ENCODE measurements around the gene CASP2. TPM values are rescaled to one million over a fixed set of nuclear protein-coding genes. Genes with fewer than 3 reads are reported as not detected.

Gene CASP2
- total RNA-seq, 1 donor from 2014 or later = 103 TPM

DNA sequence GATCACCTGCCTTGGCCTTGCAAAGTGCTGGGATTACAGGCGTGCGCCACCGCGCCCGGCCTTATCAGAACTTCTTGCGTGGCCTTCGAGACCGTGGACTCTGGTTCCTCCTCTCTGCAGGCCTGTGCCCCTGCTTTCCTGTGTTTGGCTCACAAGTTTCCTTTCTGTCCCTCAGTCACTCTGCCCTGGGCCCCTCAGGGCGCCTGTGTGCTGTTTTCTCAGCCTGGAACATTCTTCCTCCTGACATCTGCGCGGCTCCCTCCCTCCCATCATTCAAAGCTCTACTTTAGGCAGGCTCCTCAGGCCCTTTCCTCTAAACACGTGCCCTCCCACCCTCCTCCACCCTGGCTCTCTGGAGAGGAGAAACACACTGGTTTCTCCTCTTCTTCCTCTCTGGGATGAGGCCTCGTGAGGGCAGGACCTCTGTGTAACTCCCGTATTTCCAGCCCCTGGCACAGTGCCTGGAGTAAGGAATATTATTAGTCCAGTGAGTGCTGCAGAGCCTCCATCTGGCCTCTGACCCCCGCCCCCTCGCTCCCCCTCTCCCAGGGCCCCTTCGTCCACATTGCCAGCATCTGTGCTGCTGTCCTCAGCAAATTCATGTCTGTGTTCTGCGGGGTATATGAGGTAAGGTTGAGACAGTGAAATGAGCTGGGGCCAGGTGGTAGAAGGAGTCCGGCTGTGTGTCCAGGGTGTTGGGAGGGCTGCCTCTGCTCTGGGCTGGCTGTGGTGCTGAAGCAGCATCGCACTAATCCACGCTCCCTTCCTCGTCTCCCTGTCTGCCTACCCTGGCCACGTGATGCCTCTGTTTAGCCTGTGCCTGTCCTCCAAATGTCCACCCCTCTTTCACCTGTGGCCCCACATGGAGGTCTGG lies 34.8 kb downstream of the CASP2 start:
- intact Hi-C loops (cut with micrococcal nuclease) = no loop called here

DNA sequence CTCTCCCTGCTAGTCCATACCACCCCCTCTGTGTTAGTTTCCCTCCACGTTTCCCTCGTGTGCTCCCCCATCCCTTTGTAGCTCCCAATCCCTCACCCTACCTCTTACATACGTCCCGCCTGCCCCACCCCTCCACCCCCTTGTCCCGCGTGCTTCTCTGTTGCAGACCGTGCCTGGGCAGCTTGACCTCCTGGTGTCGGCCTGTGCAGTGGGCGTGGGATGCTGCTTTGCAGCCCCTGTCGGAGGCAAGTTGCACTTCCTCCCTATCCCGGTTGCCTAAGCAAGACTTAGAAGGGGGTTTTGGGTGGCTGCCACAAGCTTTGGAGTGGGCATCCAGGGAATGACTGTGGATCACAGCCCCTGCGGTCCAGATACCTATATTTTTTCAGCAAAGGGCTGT lies 35.5 kb downstream of the CASP2 start:
- intact Hi-C loops (cut with micrococcal nuclease) = no loop called here

DNA sequence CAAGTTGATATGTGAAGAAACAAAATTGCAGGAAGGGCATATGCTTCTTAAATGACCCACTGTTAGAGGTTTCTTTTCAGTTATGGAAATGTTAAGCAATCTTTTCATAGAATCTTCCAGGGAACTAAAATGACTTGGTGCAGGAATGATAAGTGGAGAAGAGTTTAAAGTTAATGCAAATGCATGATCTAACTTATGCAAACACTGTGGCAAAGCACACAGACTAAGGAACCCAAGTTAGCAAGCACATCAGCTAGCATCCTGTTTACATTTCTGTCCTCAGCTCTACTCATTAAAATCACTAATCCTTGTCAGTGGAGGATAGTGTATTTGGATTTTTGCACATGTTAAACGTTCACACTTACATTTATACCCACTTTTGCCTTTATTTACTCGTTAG lies 37.1 kb downstream of the CASP2 start:
- intact Hi-C loops (cut with micrococcal nuclease) = no loop called here

DNA sequence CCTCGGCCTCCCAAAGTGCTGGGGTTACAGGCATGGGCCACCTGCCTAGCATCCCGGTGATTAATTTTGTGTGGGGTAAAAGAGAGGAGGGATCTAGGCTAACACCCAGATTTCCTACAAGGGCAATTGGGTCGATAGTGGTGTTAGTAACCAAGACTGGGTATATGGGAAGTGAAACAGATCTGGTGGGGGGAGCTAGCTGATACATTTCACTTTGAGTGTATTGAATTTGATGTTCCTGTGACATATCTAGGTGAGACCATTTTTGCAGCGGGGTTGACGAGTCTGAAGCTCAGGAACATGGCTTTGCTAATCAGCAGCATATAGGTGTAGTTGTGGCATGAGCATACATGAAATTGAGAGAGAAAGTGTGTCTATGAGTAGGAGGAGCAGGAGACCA lies 39.8 kb downstream of the CASP2 start:
- intact Hi-C loops (cut with micrococcal nuclease) = no loop called here

DNA sequence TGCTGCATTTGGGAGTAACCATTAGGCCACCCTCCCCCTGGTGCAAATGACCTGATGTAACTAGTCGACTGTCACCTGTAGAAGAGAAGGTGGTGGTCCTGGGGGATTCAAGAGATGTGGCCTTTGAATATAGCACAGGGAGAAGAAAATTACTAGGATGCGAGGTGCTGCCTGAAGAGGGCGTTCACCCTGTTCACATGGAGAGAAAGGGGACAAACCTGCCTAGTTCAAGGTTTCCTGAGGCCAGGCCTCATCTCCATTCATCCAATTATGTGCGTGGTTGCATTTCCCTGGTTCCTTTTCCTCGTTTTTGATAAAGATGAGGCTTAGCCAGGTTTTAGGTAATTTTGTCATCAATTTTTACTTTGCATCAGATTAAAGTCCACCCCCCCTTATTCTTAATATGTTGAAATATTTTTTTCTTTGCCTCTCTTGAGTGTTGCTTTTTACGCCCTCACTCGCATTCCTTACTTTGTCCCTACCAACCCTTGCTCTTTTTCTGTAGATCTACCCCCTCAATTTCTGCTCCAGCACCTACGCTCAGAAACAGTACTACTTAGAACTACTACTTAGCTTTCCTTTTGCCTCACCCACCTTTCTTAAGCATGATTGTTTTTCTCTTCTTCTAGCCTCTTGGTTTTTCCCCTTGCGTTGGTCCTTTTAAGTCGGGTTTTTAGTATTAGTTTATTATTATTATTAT lies 41.5 kb downstream of the CASP2 start:
- intact Hi-C loops (cut with micrococcal nuclease) = no loop called here

DNA sequence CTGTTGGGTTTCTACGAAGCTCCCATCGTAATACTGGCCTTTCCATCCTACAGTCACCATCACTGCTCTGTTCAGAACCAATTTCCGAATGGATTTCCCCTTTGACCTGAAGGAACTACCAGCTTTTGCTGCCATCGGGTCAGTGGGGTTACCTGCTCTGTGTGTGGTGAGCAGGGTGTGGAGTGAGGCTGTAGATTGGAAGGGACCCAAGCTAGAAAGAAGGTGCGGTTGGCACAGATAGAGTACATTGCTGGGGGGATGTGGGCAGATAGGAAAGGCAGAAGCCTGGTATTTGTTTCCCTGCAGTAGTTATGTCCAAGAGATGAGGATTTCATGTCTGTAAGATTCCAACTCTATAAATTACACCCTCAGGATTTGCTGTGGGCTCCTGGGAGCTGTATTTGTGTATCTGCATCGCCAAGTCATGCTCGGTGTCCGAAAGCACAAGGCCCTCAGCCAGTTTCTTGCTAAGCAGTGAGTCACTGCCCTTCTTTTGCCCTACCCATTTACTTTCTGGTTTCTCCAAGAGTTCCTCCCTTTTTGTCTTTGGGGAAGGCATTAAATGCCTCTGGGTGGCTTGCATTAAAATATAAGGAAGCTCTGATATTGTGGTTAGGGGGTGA lies 43.1 kb downstream of the CASP2 start:
- intact Hi-C loops (cut with micrococcal nuclease) = no loop called here

DNA sequence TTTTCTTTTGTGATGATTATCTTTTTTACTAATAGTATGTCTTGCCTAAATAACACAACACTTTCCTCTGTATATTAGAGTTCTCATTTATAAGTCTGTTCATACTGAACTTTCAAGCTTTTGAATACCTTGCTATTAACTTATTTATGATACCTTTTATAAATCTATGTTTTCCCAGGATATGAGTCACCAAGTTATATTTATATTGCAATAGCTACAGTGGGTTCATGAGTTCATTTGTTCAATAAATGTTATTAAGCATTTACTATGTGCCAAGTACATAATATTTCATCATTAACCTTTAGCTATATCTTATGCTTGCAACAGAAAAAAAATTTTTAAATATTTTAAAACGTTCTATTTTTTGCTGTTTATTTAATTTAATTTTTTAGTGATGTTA lies 46.1 kb downstream of the CASP2 start:
- intact Hi-C loops (cut with micrococcal nuclease) = no loop called here

DNA sequence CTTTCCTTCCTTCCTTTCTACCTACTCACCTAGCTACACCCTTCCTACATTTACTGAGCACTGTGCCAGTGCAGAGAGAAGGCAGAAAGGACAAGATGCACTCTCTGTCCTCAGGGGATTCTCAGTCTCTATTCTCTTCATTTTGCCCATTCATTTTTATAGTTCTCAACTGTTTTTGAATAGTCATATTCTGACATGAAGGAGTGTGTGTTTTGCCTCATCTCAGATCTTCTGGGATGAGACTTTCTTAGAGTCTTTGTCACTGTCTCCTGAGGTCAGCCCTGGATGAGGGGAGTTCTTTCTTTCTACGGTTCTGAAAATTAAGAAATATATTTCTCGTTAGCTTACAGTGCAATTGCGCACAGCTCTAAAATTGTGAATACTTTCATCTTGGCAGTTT lies 49.1 kb downstream of the CASP2 start:
- intact Hi-C loops (cut with micrococcal nuclease) = no loop called here

DNA sequence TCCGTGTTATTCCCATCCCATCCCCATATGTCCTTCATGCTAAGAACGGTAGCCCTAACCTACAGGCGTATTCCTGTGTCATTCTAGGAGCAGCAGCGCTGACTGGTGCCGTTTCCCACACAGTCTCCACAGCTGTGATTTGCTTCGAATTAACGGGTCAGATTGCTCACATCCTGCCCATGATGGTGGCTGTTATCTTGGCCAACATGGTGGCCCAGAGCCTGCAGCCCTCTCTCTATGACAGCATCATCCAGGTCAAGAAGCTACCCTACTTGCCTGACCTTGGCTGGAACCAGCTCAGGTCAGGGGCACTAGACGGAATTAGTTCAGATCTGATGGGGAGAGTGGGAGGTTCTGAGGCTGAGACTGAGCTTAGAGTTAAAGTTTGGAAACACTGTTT lies 53.7 kb downstream of the CASP2 start:
- intact Hi-C loops (cut with micrococcal nuclease) = no loop called here

DNA sequence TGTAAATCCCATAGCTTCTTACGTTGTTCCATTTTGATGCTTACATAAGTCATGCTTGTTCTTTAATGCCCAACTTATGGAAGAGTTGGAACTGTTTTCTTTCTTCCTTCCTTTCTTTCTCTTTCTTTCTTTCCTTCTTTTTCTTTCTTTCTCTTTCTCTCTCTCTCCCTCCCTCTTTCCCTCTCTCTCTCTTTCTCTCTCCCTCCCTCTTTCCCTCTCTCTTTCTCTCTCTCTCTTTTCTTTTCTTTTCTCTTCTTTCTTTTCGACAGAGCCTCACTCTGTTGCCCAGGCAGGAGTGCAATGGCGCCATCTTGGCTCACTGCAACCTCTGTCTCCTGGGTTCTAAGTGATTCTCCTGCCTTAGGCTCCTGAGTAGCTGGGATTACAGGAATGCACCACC lies 55.4 kb downstream of the CASP2 start:
- intact Hi-C loops (cut with micrococcal nuclease) = no loop called here

DNA sequence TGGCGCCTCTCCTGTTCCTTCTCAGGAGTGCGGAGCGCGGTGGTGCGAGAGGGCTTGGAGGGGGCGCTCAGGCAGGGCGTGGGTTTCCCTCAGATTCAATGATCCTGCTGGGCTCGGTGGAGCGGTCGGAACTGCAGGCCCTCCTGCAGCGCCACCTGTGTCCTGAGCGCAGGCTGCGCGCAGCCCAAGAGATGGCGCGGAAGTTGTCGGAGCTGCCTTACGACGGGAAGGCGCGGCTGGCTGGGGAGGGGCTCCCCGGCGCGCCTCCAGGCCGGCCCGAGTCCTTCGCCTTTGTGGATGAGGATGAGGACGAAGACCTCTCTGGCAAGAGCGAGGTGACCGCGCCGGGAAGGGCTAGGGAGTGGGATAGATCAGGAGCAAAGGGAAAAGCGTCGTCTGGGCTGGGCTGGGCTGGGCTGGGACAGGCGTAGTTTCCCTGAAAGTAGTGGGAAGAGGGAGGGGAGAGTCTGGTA lies 57.3 kb downstream of the CASP2 start:
- intact Hi-C loops (cut with micrococcal nuclease) = loop anchor here (1.0 to 2.0 kb wide), 3 partner anchors 35 to 105 kb away; no protein-coding TSS in a partner anchor

DNA sequence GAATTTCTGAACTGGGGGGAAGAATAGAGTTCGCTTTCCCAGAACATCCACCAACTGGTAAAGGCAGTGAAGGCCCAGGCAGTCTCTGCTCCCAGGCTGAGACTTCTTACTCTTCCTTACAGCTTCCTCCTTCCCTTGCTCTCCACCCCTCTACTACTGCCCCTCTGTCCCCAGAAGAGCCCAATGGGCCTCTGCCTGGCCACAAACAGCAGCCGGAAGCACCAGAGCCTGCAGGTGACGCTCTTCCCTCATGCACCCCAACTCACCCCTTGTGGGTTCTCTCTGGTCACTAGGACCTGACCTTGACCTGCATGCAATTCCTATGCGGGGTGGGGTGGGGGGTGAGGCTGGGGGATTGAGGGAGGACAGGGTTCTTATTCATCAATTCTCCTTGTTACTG lies 57.9 kb downstream of the CASP2 start:
- intact Hi-C loops (cut with micrococcal nuclease) = no loop called here

DNA sequence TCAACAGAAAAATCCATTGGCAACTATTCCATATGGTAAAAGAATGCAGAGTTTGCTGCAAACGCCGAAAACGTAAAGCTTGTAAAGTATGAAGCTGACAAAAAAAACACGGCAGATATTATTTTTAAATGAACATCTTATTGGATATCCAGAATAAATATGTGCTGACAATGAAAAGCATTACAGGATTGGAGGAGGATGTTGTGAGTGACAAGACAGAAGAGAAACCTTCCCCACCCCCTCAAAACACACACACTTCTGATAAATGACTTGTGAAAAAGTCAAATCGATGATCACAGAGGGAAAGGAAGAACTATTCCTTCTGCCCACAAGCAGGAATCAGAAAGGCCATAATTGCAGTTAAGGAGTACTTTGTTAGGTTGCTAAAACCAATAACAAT lies 59.8 kb downstream of the CASP2 start:
- intact Hi-C loops (cut with micrococcal nuclease) = loop anchor here (1.0 kb wide), 1 partner anchor 14 kb away; the partner anchor contains the start of gene FAM131B

DNA sequence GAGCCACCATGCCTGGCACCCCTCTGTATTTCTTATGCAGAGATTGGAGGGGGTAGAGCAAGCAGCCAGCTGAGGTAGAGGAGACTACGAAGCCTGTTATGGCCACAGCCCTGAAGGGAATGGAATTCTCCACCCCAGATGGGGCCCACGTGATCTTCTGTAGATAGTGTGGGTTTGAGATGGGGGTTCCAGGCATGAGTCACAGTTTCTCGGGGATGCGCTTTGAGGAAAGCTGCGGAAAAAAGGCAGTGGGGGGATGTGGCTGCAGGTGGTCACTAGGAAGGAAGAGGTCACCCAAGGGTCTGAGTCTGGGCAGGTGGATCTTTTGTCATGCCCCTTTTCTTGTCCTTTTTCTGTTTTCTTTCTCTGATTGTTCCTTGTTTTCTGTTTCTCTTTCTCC lies 62.9 kb downstream of the CASP2 start:
- intact Hi-C loops (cut with micrococcal nuclease) = no loop called here

DNA sequence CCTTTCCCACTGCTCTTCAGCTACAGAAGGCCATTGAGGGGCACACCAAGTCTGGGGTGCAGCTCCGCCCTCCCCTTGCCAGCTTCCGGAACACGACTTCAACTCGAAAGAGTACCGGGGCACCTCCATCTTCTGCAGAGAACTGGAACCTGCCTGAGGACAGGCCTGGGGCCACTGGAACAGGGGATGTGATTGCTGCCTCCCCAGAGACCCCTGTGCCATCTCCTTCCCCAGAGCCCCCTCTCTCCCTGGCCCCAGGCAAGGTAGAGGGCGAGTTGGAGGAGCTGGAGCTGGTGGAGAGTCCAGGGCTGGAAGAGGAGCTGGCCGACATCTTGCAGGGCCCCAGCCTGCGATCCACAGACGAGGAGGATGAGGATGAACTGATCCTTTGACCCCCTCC lies 63.4 kb downstream of the CASP2 start:
- intact Hi-C loops (cut with micrococcal nuclease) = no loop called here

DNA sequence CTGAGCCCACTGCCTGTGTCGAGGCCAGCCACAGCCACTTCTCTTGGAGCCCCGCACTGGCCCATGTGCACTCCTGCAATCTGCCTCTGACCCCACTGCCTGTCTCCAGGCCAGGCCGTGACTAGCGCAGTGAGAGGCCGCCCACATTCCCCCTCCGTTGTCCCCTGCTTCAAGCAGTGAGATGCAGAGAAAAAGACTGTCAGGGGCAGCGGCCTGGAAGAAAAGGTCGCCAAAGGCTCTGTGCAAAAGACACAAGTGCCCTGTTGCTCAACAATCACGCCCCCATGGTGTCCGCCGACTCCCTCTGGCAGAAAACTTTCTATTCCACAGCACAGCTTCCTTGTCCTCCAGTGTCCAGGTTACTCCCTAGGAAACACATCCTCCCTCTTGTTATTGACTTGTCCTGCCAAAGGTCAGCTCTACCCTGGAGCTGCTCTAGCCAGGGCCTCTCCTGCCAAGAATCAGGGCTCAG lies 64.4 kb downstream of the CASP2 start:
- intact Hi-C loops (cut with micrococcal nuclease) = no loop called here

DNA sequence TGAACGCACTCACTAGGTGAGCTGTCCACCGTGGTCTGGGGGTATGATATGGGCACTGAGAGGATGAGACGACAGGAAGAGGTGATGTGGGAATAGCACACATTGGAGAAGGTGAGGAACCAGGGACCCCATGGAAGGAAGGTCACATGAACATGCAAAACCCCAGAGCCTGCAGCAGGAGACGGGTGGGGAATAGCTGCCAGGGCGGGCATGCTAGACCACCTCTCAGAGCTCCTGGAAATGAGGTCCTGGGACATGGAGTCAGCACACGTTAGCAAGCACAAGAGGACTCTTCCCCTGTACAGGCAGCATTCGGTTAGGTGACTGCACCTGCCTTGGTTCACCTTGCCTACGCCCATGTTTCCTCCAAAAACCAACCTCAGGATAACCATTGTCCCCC lies 66.2 kb downstream of the CASP2 start:
- intact Hi-C loops (cut with micrococcal nuclease) = no loop called here

DNA sequence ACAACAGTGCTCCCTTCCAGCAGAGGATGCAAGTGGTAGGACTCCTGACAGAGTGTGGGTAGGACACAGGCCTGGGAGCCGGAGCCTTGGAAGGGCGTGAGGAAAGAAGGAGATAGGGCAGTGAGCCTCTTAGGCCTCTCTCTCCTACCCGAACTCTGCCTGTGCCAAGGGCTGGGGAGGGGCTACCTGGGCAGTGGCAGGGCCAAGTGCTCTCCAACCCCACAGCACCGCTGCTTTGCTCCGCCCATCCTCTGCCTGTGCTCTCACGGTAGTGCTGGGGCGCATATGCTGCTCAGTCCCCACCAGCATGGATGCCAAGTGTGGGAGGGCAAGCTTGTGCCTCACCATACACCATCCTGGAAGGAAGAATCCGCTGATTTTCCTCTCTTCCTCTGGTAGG lies 66.8 kb downstream of the CASP2 start:
- intact Hi-C loops (cut with micrococcal nuclease) = no loop called here

DNA sequence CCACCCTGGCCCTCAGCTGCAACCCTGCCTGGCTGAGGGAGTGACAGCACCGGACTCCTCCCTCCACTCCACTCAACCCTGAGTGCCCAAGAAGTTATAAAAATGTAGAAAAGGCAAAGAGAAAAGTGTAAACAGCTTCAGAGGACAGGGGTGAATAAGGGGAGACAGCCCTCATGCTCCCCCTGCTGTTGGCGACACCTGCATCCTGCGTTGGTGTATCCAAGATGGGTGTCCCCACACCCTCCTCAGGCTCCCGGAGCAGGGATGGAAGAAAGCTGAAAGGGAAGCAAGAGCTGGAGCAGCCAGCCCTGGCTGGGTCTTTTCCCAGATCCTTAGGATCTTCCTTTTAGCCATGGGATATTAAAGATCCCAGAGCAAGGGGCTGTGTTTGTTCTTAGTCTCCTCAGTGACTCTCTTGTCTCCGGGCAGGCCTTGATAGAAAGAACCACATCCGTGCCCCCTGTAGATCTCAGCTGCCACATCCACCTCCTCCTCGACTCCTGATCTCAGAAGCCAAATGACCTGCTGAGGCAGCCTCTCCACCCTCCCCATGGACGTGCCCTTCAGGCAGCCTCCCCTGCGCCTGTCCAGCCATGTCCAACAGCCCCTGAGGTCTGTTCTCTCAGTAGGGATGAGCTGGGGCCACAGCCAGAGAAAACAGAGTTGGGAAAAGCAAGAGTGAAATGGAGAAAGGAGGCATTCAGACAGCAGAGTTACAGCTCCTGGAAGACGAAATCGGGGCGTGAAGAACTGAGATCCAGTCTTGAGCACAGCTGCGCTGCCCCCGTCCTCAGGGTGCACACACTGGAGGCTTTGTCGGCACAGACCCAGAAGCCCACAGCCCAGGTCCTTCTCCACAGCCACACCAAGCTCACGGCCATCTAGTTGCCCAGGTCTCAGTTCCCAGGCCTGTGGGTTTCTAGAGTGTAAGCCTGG lies 67.6 kb downstream of the CASP2 start:
- intact Hi-C loops (cut with micrococcal nuclease) = no loop called here

DNA sequence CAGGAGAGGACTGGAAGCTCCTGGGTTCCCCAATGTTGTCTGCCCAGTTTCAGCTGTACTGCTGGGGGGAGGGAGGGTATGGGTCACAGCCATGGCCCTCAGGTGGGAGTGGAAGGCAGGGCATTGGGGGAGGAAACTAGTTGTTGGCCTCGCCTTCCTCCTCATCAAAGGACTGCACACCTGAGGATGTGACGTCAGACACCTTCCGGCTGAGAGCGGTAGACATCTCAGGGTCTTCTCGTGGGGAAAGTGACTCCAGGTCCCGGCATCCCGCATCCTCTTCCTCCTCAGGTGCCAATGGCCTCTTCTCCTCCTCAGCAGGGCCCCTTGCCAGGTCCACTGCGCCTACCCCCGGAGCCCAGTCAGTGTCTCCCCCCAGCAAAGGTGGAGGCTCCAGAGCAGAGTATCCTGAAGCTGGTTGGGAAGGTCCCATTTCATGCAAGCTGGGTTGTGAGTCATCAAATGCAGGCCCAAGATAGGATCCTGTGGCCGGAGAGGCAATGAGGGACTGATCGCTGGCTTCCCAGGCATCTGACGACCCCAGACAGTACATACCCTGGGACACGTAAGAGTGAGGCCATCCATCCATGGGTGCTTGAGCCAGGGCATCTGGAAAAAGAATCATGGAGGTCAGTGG lies 68.4 kb downstream of the CASP2 start:
- intact Hi-C loops (cut with micrococcal nuclease) = no loop called here
